Keratinocyte (primary cell): ENCODE data around the gene ZBTB20. TPM values are rescaled to one million over a fixed set of nuclear protein-coding genes. Genes with fewer than 3 reads are reported as not detected.

Experiments
- DNase-seq: peaks from one replicate; pipeline ENCODE4 v3.0.0-alpha.2; 2011; ENCODE audit warnings: low read depth, missing footprints, low spot score
- FAIRE-seq: peaks from 2 replicates; lab custom pipeline; 2011; peaks lifted over from hg19 to GRCh38; lab: Jason Lieb, UNC
- H2AFZ ChIP-seq: 2 replicates; pipeline ENCODE4 v1.6.0; 2012; ENCODE audit warnings: low read length, control low read depth, inconsistent platforms; ENCODE audit not compliant: control insufficient read depth
- H3K27ac ChIP-seq: 2 replicates; pipeline ENCODE4 v1.5.1; 2011; ENCODE audit warnings: low read length; ENCODE audit not compliant: control insufficient read depth, insufficient read depth
- H3K27me3 ChIP-seq: 3 replicates; pipeline ENCODE4 v1.6.0; 2011; ENCODE audit warnings: low read length; ENCODE audit not compliant: control insufficient read depth, insufficient read depth; ENCODE audit errors: extremely low read depth
- H3K36me3 ChIP-seq, 2 experiments: 2 replicates in 1 of 2; 3 replicates in 1 of 2; pipeline ENCODE4 v1.5.1; 2011; ENCODE audit warnings: low read length in 2 of 2, mild to moderate bottlenecking in 1 of 2; ENCODE audit not compliant: control insufficient read depth in 2 of 2, insufficient read depth in 2 of 2; ENCODE audit errors: extremely low read depth in 1 of 2
- H3K4me1 ChIP-seq: 3 replicates; pipeline ENCODE4 v1.5.1; 2011; ENCODE audit warnings: low read length; ENCODE audit not compliant: control insufficient read depth, insufficient read depth; ENCODE audit errors: extremely low read depth
- H3K4me2 ChIP-seq: 3 replicates; pipeline ENCODE4 v1.6.0; 2011; ENCODE audit warnings: low read depth, low read length; ENCODE audit not compliant: control insufficient read depth, insufficient read depth; ENCODE audit errors: extremely low read depth
- H3K4me3 ChIP-seq, 3 experiments: fragments of 200-600 bp in 1 of 3; sonication (generic) in 1 of 3; 2 replicates in 2 of 3; 3 replicates in 1 of 3; pipeline ENCODE4 v1.5.1; 2011 to 2016; ENCODE audit warnings: low read length in 3 of 3, mild to moderate bottlenecking in 3 of 3, control low read depth in 2 of 3, inconsistent platforms in 1 of 3, low read depth in 1 of 3, mixed read lengths in 1 of 3, mixed run types in 1 of 3, moderate library complexity in 1 of 3; ENCODE audit not compliant: control insufficient read depth in 2 of 3, insufficient read depth in 2 of 3; ENCODE audit errors: extremely low read depth in 1 of 3
- H3K79me2 ChIP-seq: 2 replicates; pipeline ENCODE4 v1.6.0; 2012; ENCODE audit warnings: low read length; ENCODE audit not compliant: control insufficient read depth, insufficient read depth
- H3K9ac ChIP-seq: 3 replicates; pipeline ENCODE4 v1.6.0; 2011; ENCODE audit warnings: low read length; ENCODE audit not compliant: control insufficient read depth, insufficient read depth; ENCODE audit errors: extremely low read depth
- H3K9me1 ChIP-seq: 3 replicates; pipeline ENCODE4 v1.6.0; 2011; ENCODE audit warnings: low read length; ENCODE audit not compliant: control insufficient read depth, insufficient read depth; ENCODE audit errors: extremely low read depth
- H3K9me3 ChIP-seq: 2 replicates; pipeline ENCODE4 v1.5.1; 2012; ENCODE audit warnings: low read depth, low read length; ENCODE audit not compliant: control insufficient read depth
- H4K20me1 ChIP-seq: 3 replicates; pipeline ENCODE4 v1.6.0; 2011; ENCODE audit warnings: low read length; ENCODE audit not compliant: control insufficient read depth, insufficient read depth; ENCODE audit errors: extremely low read depth
- EZH2 ChIP-seq: IDR thresholded peaks from one replicate; pipeline ENCODE4 v1.6.1; 2012; ENCODE audit warnings: inconsistent platforms, mild to moderate bottlenecking, low read length, moderate library complexity
- dilution Hi-C: fragments of 300-500 bp; cut with MboI; formaldehyde crosslinking; loops from one replicate; pipeline ENCODE4 v1.7.0; 2020; ENCODE audit warnings: low sequenced_read_pairs; ENCODE audit not compliant: extremely low pct_ligation_motif_present
- polyA plus RNA-seq, 5 experiments: library from polyadenylated mRNA; depleted of rRNA in 3 of 5; stranded (reverse) in 3 of 5; stranded (forward) in 1 of 5; unstranded in 1 of 5; fragments of >200 nt; gene quantifications; 1 replicate in 1 of 5; 2 replicates in 3 of 5; 3 replicates in 1 of 5; pipeline versions ENCODE4 v1.2.1 to v1.2.3, GENCODE V29; 2011 to 2012; ENCODE audit warnings: missing spikeins in 2 of 5, low read depth in 1 of 5, low replicate concordance in 1 of 5
- TF ChIP-seq, protein P1 (sequence below), 3 experiments: IDR thresholded peaks in 1 of 3; conservative IDR thresholded peaks in 1 of 3; optimal IDR thresholded peaks in 1 of 3; 2 replicates in 2 of 3; 3 replicates in 1 of 3; pipeline versions ENCODE3 to v1.5.1; 2011; ENCODE audit warnings: low read length in 3 of 3, mild to moderate bottlenecking in 3 of 3, moderate library complexity in 2 of 3, control low read depth in 1 of 3, inconsistent platforms in 1 of 3; ENCODE audit not compliant: insufficient read depth in 2 of 3; ENCODE audit errors: extremely low read depth in 1 of 3

Gene ZBTB20
- polyA plus RNA-seq, 1 donor (not counting 4 experiments of a cell fraction or from before 2014, with no cell fraction given), result 0.52 TPM

DNA sequence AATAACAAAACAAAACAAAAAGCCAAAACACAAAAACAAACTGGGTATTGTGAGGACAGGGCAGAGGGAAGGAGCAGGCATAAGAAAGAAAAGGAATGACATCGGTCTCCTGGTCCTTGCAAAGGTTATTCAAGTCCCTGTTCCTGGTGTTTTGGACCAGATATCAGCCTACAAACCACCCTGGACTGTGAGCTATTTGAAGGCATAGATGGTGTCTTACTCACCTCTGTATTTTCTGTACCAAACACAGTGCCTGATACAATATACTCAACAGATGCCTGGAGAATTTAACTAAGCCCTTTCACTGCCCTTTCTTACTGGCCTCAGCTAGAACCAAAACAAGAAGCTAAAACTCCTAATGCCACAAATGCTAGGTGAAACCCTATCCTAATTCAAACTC lies 656.3 kb downstream of the ZBTB20 start:
- Histone ChIP-seq H3K36me3 (no peaks in the 10 kb centered on the region), H3K4me2 (no peak overlapping the region), H3K9me3 (no peaks in the 10 kb centered on the region), H3K9me1 (no peaks in the 10 kb centered on the region), H3K4me3 (no peak overlapping the region), H3K4me1 (peaks cover under 1% of the 10 kb centered on the region), H3K9ac (no peak overlapping the region), H3K27ac (no peak overlapping the region), H3K27me3 (no peaks in the 10 kb centered on the region), H2AFZ (no peak overlapping the region), H3K79me2 (no peaks in the 10 kb centered on the region), H4K20me1 (no peaks in the 10 kb centered on the region)
- no peak for DNase-seq
- FAIRE-seq, result no peak
- TF ChIP-seq EZH2, result no peak
- TF ChIP-seq, protein P1, sequence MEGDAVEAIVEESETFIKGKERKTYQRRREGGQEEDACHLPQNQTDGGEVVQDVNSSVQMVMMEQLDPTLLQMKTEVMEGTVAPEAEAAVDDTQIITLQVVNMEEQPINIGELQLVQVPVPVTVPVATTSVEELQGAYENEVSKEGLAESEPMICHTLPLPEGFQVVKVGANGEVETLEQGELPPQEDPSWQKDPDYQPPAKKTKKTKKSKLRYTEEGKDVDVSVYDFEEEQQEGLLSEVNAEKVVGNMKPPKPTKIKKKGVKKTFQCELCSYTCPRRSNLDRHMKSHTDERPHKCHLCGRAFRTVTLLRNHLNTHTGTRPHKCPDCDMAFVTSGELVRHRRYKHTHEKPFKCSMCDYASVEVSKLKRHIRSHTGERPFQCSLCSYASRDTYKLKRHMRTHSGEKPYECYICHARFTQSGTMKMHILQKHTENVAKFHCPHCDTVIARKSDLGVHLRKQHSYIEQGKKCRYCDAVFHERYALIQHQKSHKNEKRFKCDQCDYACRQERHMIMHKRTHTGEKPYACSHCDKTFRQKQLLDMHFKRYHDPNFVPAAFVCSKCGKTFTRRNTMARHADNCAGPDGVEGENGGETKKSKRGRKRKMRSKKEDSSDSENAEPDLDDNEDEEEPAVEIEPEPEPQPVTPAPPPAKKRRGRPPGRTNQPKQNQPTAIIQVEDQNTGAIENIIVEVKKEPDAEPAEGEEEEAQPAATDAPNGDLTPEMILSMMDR (optimal IDR thresholded peaks at IDR 0.05 in 1 of 3, IDR thresholded peaks at IDR 0.05 in 1 of 3, conservative IDR thresholded peaks at IDR 0.05 in 1 of 3; ENCODE audit: extremely low read depth in 1 of 3, insufficient read depth in 2 of 3, low read length in 3 of 3), result no peak
- dilution Hi-C loops, result no loop called here

DNA sequence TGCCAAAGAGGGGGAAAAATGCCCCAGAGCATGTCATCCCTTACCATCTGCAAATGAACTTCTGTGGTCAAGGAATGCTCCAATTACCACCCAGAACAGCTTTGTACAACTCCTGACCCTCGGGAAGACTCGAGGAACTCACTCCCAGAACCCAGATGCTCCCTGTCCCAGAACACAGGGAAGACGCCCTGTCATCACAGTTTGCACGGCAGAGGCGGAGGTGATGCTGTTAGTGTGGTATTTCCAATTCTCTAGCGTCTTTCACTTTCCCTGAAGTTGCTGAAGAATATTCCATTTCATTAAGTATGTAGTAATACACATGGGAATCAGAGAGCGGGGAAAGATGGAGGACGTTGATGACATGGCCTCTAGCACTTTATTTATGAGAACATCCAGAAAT lies 659.6 kb downstream of the ZBTB20 start:
- Histone ChIP-seq H3K4me1 (no peaks in the 10 kb centered on the region), H3K36me3 (no peaks in the 10 kb centered on the region), H3K27ac (no peak overlapping the region), H2AFZ (no peak overlapping the region), H3K4me3 (no peak overlapping the region), H3K27me3 (no peaks in the 10 kb centered on the region), H3K9me3 (no peaks in the 10 kb centered on the region), H3K9me1 (no peaks in the 10 kb centered on the region), H3K4me2 (no peak overlapping the region), H4K20me1 (no peaks in the 10 kb centered on the region), H3K9ac (no peak overlapping the region), H3K79me2 (no peaks in the 10 kb centered on the region)
- DNase-seq, result no peak
- dilution Hi-C loops, result no loop called here
- FAIRE-seq, result no peak
- TF ChIP-seq, protein P1 (optimal IDR thresholded peaks at IDR 0.05 in 1 of 3, IDR thresholded peaks at IDR 0.05 in 1 of 3, conservative IDR thresholded peaks at IDR 0.05 in 1 of 3; ENCODE audit: extremely low read depth in 1 of 3, insufficient read depth in 2 of 3, low read length in 3 of 3), result no peak
- TF ChIP-seq EZH2, result no peak
